Measurements from ENCODE around the gene PMIS2.

Gene PMIS2

GRCh38 chr19:35545855-35546381 is 40.1 kb upstream of the PMIS2 start:
- H3K27ac ChIP-seq (ENCODE audit: extremely low read depth, low read depth, low read length), result peak overlapping the region; percentile 94
- ChIA-PET POLR2A (interaction anchor here (0.8 kb wide), 1 partner anchor 10 kb away, joined by 3 read pairs; no protein-coding TSS in a partner anchor), CTCF (interaction anchor here (3.6 to 3.8 kb wide), 2 partner anchors 12 to 36 kb away, joined by 48 to 53 read pairs; no protein-coding TSS in a partner anchor)
- peak overlapping the region; percentile 62 for H3K4me3 ChIP-seq (ENCODE audit: low read depth, low read length)
- H3K36me3 ChIP-seq (ENCODE audit: control insufficient read depth in 2 of 2, insufficient read depth in 1 of 2, low read length in 2 of 2), result peaks cover 43 to 65% of the 10 kb centered on the region in 2 experiments
- TF ChIP-seq KLF1 (tag by site-specific recombination; IDR thresholded peaks at IDR 0.05) (peak; percentile 60), KLF9 (tag by site-specific recombination; IDR thresholded peaks at IDR 0.05; ENCODE audit: low read depth) (peak; percentile 91), ZNF341 (tag by site-specific recombination; IDR thresholded peaks at IDR 0.05; ENCODE audit: low read depth) (peak; percentile 37; the same call in 1 of the 2 replicates), ZNF549 (tag by site-specific recombination; IDR thresholded peaks at IDR 0.05) (no peak), GLIS2 (tag by site-specific recombination; IDR thresholded peaks at IDR 0.05) (peak; percentile 10), ZNF747 (tag by site-specific recombination; IDR thresholded peaks at IDR 0.05) (no peak), ZNF530 (tag by site-specific recombination; IDR thresholded peaks at IDR 0.05; ENCODE audit: low read depth) (0 out of 2 replicates have a peak, but pooled peaks have one; percentile 9), SP2 (tag by site-specific recombination; IDR thresholded peaks at IDR 0.05) (peak; percentile 44), KLF8 (tag by site-specific recombination; IDR thresholded peaks at IDR 0.05) (0 out of 2 replicates have a peak, but pooled peaks have one; percentile 72), ZFP37 (tag by site-specific recombination; IDR thresholded peaks at IDR 0.05) (0 out of 2 replicates have a peak, but pooled peaks have one; percentile 9), PRDM10 (tag by site-specific recombination; IDR thresholded peaks at IDR 0.05) (peak; percentile 93), SP3 (tag by site-specific recombination; IDR thresholded peaks at IDR 0.05) (peak; percentile 89), ZNF600 (tag by site-specific recombination; IDR thresholded peaks at IDR 0.05) (peak; percentile 62; the same call in 1 of the 2 replicates), ZFHX2 (tag by site-specific recombination; conservative IDR thresholded peaks at IDR 0.05) (peak; percentile 76), ZBTB20 (tag by site-specific recombination; IDR thresholded peaks at IDR 0.05) (peak; percentile 90; the same call in 1 of the 2 replicates), REPIN1 (tag by site-specific recombination; IDR thresholded peaks at IDR 0.05; ENCODE audit: low read depth) (0 out of 2 replicates have a peak, but pooled peaks have one; percentile 85), MZF1 (tag by site-specific recombination; IDR thresholded peaks at IDR 0.05; ENCODE audit: borderline replicate concordance) (no peak), ZNF837 (tag by site-specific recombination; IDR thresholded peaks at IDR 0.05) (no peak), EGR2 (tag by site-specific recombination; IDR thresholded peaks at IDR 0.05; ENCODE audit: low read depth) (peak; percentile 79)
- TF ChIP-seq, protein P1, sequence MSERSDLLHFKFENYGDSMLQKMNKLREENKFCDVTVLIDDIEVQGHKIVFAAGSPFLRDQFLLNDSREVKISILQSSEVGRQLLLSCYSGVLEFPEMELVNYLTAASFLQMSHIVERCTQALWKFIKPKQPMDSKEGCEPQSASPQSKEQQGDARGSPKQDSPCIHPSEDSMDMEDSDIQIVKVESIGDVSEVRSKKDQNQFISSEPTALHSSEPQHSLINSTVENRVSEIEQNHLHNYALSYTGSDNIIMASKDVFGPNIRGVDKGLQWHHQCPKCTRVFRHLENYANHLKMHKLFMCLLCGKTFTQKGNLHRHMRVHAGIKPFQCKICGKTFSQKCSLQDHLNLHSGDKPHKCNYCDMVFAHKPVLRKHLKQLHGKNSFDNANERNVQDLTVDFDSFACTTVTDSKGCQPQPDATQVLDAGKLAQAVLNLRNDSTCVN (tag by site-specific recombination; optimal IDR thresholded peaks at IDR 0.05), result peak; percentile 70
- peaks cover 16% of the 10 kb centered on the region for H3K4me1 ChIP-seq (ENCODE audit: control insufficient read depth, insufficient read depth, low read length)
- no peaks in the 10 kb centered on the region for H3K9me3 ChIP-seq (ENCODE audit: control insufficient read depth, insufficient read depth, low read depth, low read length)

- Histone ChIP-seq H3K27ac (ENCODE audit: extremely low read depth, low read depth, low read length) (peak overlapping the region; percentile 94; the same call in 1 of the 2 replicates), H3K9me3 (ENCODE audit: control insufficient read depth, insufficient read depth, low read depth, low read length) (no peaks in the 10 kb centered on the region), H3K4me1 (ENCODE audit: control insufficient read depth, insufficient read depth, low read length) (peaks cover 16% of the 10 kb centered on the region), H3K36me3 (ENCODE audit: control insufficient read depth in 2 of 2, insufficient read depth in 1 of 2, low read length in 2 of 2) (peaks cover 37 to 65% of the 10 kb centered on the region in 2 experiments), H3K4me3 (ENCODE audit: low read depth, low read length) (no peak overlapping the region; the same call in none of the 2 replicates)
- 0 out of 2 replicates have a peak, but pooled peaks have one; percentile 21 for TF ChIP-seq ZBTB48 (tag by site-specific recombination; IDR thresholded peaks at IDR 0.05)
- TF ChIP-seq, protein P2, sequence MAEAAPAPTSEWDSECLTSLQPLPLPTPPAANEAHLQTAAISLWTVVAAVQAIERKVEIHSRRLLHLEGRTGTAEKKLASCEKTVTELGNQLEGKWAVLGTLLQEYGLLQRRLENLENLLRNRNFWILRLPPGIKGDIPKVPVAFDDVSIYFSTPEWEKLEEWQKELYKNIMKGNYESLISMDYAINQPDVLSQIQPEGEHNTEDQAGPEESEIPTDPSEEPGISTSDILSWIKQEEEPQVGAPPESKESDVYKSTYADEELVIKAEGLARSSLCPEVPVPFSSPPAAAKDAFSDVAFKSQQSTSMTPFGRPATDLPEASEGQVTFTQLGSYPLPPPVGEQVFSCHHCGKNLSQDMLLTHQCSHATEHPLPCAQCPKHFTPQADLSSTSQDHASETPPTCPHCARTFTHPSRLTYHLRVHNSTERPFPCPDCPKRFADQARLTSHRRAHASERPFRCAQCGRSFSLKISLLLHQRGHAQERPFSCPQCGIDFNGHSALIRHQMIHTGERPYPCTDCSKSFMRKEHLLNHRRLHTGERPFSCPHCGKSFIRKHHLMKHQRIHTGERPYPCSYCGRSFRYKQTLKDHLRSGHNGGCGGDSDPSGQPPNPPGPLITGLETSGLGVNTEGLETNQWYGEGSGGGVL (tag by site-specific recombination; IDR thresholded peaks at IDR 0.05), result no peak
- CTCF ChIA-PET, result interaction anchor here (0.5 to 3.9 kb wide), 5 partner anchors 11 to 193 kb away, joined by 4 to 53 read pairs (median 25); partner anchors contain the start of gene HAUS5
- POLR2A ChIA-PET, result interaction anchor here (0.8 kb wide), 1 partner anchor 9 kb away, joined by 3 read pairs; no protein-coding TSS in a partner anchor
These were observed 39.4 kb upstream of the PMIS2 start for GRCh38 chr19:35546532-35546931.
